ENCODE data around the gene IL23R. TPM values are rescaled to one million over a fixed set of nuclear protein-coding genes. Genes with fewer than 3 reads are reported as not detected.
A peak's percentile ranks its signal among the peaks of the same experiment; 100 is the strongest.

The IL23R gene
- total RNA-seq, 2 experiments from 2014 or later = 7.1 to 9.3 TPM

DNA sequence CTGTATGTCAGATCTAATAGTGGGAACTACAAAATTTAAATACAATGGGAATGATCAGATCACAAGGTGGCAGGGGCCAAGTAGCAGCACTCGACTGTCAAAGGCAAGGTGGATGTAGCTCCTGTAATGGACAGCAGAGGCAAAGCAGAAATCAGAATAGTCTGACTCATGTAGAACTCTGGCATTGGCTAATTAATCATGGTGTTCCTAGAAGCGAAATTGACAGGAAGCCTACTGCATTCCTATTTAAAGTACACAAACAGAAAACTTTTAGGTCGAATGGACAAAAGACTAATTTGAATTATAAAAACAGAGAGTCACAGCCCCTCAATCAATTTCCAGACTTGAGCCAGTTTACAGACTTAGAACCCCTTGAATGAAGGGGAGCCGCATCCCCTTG is 124.0 kb downstream of the IL23R start:
- peaks cover 5% of the 10 kb centered on the region for H3K27me3 Mint-ChIP-seq
- no peak overlapping the region for H3K27ac Mint-ChIP-seq
- ChIA-PET CTCF (interaction anchor here (1.4 kb wide), 1 partner anchor 8 kb away, joined by 5 read pairs; no protein-coding TSS in a partner anchor), POLR2A (no interaction called here)
- H3K36me3 Mint-ChIP-seq (ENCODE audit: low read depth) = peaks cover 4% of the 10 kb centered on the region
- no peak for ATAC-seq
- no peak for DNase-seq
- intact Hi-C loops (cut with DNase I, micrococcal nuclease) = no loop called here
- H3K4me3 Mint-ChIP-seq = no peak overlapping the region
- H3K4me1 Mint-ChIP-seq = peaks cover 42% of the 10 kb centered on the region
- H3K9me3 Mint-ChIP-seq (ENCODE audit: low read depth) = peaks cover 6% of the 10 kb centered on the region

DNA sequence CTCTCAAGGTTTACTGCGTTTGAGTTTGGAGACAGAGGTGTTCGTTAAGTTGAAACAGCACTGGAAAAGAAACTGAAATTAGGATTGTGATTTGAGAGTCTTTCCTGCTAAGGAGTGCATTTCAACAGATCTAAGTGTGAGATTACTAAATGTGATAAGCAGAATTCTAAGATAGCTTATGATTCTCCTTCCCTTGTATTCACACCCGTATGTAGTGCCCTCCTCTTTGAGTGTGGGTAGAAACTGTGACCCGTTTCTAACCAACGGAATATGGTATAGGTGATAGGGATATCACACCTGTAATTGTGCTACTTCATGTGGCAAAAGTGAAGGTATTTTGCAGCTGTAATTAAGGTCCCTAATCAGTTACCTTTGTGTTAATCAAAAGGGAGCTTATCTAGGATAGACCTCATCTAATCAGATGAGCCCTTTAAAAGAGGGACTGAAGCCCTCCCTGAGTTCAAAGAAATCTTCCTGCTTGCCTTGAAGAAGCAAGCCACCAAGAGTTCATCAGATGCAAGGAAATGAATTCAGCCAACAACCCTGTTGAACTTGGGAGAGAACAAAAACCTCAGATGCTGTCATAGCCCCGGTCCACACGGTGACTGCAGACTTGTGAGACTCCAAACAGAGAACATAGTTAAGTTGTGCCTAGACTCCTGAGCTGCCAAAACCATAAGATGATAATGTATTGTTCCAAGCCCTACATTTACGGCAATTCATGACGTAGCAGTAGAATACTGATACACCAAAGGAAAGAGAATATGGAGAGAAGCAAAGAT is 128.8 kb downstream of the IL23R start:
- Mint-ChIP-seq H3K4me3 (no peak overlapping the region), H3K9me3 (ENCODE audit: low read depth) (peaks cover 1% of the 10 kb centered on the region), H3K4me1 (peaks cover 17% of the 10 kb centered on the region), H3K36me3 (ENCODE audit: low read depth) (no peaks in the 10 kb centered on the region), H3K27ac (peak overlapping the region; percentile 33), H3K27me3 (peaks cover 9% of the 10 kb centered on the region)
- ChIA-PET CTCF (interaction anchor here (0.7 to 1.8 kb wide), 7 partner anchors 8 to 206 kb away, joined by 3 to 6 read pairs (median 5); no protein-coding TSS in a partner anchor), POLR2A (interaction anchor here (0.6 kb wide), 3 partner anchors 62 to 361 kb away, joined by 3 to 5 read pairs (median 3); no protein-coding TSS in a partner anchor)
- intact Hi-C loops (cut with DNase I, micrococcal nuclease) = no loop called here
- DNase-seq (peak; percentile 40), ATAC-seq (peak; percentile 79)

DNA sequence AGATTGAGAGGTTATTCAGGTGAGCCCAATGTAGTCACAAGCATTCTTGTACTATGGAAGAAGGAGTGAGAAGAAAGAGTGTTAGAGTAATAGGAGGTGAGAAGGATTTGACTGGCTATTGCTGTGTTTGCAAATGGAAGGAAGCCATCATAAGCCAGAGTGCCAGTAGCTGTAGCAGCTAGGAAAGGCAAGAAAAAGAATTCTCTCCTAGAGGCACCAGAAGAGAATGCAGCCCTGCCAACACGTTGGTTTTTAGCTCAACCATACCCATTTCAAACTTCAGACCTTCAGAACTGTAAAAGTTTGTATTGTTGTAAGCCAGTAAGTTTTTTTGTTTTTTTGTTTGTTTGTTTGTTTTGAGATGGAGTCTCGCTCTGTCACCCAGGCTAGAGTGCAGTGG is 132.5 kb downstream of the IL23R start:
- Mint-ChIP-seq H3K4me1 (peaks cover 25% of the 10 kb centered on the region), H3K27ac (no peak overlapping the region), H3K27me3 (peaks cover 7% of the 10 kb centered on the region), H3K36me3 (ENCODE audit: low read depth) (no peaks in the 10 kb centered on the region), H3K4me3 (no peak overlapping the region), H3K9me3 (ENCODE audit: low read depth) (no peaks in the 10 kb centered on the region)
- intact Hi-C loops (cut with DNase I, micrococcal nuclease) = no loop called here
- POLR2A ChIA-PET = interaction anchor here (0.7 kb wide), 1 partner anchor 567 kb away, joined by 3 read pairs; no protein-coding TSS in a partner anchor
- CTCF ChIA-PET = interaction anchor here (0.6 to 1.5 kb wide), 4 partner anchors 9 to 101 kb away, joined by 3 to 5 read pairs (median 3); no protein-coding TSS in a partner anchor
- ATAC-seq = peak; percentile 33
- DNase-seq = no peak

DNA sequence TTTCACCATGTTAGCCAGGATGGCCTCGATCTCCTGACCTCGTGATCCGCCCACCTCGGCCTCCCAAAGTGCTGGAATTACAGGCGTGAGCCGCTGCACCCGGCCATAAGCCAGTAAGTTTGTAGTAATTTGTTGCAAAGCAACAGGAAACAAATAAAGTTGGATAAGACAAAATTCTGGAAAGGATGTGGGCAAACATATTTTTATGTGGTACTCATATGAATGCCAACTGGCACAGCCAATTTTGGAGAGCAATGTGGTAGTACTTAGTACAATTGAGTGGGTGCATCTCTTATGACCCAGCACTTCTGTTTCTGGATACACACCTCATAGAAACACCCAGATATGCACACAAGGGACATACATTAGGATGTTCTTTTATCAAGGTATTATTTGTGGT is 133.0 kb downstream of the IL23R start:
- POLR2A ChIA-PET = interaction anchor here (0.7 kb wide), 1 partner anchor 567 kb away, joined by 3 read pairs; no protein-coding TSS in a partner anchor
- H3K27ac Mint-ChIP-seq = no peak overlapping the region

DNA sequence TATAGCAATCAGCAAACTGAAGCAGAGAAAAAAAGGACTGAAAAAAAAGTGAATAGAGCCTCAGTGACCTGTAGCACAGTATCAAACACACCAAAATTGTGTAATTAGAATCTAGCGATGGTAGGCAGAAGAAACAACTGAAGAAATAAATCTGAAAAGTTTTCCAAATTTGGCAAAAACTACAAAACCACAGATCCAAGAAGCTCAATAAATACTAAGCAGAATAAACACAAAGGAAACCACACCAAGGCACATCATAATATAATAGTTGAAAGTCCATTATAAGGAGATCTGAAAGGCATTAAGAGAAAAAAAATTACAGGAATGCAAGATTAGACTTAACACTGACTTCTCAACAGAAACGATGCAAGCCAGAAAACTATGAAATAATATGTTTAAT is 134.3 kb downstream of the IL23R start:
- Mint-ChIP-seq H3K27me3 (peaks cover 6% of the 10 kb centered on the region), H3K36me3 (ENCODE audit: low read depth) (no peaks in the 10 kb centered on the region), H3K4me3 (no peak overlapping the region), H3K9me3 (ENCODE audit: low read depth) (no peaks in the 10 kb centered on the region), H3K4me1 (peaks cover 21% of the 10 kb centered on the region), H3K27ac (no peak overlapping the region)
- CTCF ChIA-PET = interaction anchor here (0.6 to 1.3 kb wide), 3 partner anchors 30 to 134 kb away, joined by 3 to 4 read pairs (median 4); no protein-coding TSS in a partner anchor
- ATAC-seq (no peak), DNase-seq (no peak)
- POLR2A ChIA-PET = interaction anchor here (0.6 kb wide), 1 partner anchor 226 kb away, joined by 3 read pairs; no protein-coding TSS in a partner anchor
- intact Hi-C loops (cut with DNase I, micrococcal nuclease) = loop anchor here in 1 of 2 experiments (10.0 kb wide), 1 partner anchor 384 kb away; the partner anchor contains the start of gene GADD45A

More for the DNA sequence above, 133.0 kb downstream of the IL23R start:
- intact Hi-C loops (cut with DNase I, micrococcal nuclease) = no loop called here
- DNase-seq (no peak), ATAC-seq (no peak)
- Mint-ChIP-seq H3K27me3 (peaks cover 6% of the 10 kb centered on the region), H3K4me3 (no peak overlapping the region), H3K4me1 (peaks cover 29% of the 10 kb centered on the region), H3K36me3 (ENCODE audit: low read depth) (no peaks in the 10 kb centered on the region), H3K9me3 (ENCODE audit: low read depth) (no peaks in the 10 kb centered on the region)
- CTCF ChIA-PET = no interaction called here

DNA sequence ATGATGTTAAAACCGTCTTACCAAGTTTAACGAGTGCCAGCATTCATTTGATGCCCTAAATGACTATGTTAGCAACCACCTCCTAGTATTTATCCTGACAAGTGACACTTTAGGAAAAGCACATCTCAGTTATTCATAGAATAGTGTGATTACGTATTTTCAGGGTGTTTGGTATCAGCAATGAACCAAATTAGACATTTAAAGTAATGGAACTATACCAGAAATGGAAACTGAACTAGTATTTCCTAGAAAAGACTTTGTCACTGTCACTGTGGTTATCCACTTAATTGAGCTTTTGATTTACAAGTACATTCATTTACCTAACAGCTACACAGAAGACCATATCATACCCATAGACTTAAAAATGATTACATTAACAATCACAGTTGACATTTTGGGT is 137.8 kb downstream of the IL23R start:
- ATAC-seq = peak; percentile 56
- peaks cover 2% of the 10 kb centered on the region for H3K27me3 Mint-ChIP-seq
- H3K4me3 Mint-ChIP-seq = no peak overlapping the region
- CTCF ChIA-PET = interaction anchor here (1.0 to 2.6 kb wide), 5 partner anchors 10 to 132 kb away, joined by 3 to 6 read pairs (median 4); no protein-coding TSS in a partner anchor
- H3K36me3 Mint-ChIP-seq (ENCODE audit: low read depth) = peaks cover 9% of the 10 kb centered on the region
- intact Hi-C loops (cut with DNase I, micrococcal nuclease) = loop anchor here (1.0 to 10.0 kb wide), 7 partner anchors 17 to 381 kb away; partner anchors contain the start of gene GADD45A (in 1 of the 2)
- POLR2A ChIA-PET = interaction anchor here (0.5 to 1.0 kb wide), 4 partner anchors 29 to 114 kb away, joined by 5 to 16 read pairs (median 6); no protein-coding TSS in a partner anchor
- no peak for DNase-seq
- no peaks in the 10 kb centered on the region for H3K9me3 Mint-ChIP-seq (ENCODE audit: low read depth)
- H3K4me1 Mint-ChIP-seq = peaks cover 25% of the 10 kb centered on the region
- peak overlapping the region; percentile 75 for H3K27ac Mint-ChIP-seq

DNA sequence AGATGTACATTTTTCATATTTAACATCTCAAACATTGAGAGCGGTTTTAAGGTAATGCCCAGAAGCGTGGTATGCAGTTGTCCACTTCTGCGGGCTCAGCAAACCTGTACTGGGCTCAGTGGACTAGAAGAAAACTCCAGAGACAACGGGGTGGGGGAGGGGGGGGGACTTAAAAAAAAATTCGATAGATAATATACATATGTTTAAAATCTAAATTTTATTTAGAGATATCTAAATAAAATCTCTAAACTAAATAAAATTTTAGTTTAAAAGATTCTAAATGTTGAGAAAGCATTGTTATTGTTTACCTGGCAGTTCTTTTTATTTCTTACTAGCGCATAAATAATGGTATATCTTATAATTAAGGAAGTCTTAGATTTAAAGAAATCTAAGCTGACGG is 140.3 kb downstream of the IL23R start:
- intact Hi-C loops (cut with DNase I, micrococcal nuclease) = loop anchor here in 1 of 2 experiments (10.0 kb wide), 1 partner anchor 378 kb away; the partner anchor contains the start of gene GADD45A
- POLR2A ChIA-PET = interaction anchor here (0.5 to 1.4 kb wide), 3 partner anchors 19 to 32 kb away, joined by 6 to 7 read pairs (median 6); no protein-coding TSS in a partner anchor

DNA sequence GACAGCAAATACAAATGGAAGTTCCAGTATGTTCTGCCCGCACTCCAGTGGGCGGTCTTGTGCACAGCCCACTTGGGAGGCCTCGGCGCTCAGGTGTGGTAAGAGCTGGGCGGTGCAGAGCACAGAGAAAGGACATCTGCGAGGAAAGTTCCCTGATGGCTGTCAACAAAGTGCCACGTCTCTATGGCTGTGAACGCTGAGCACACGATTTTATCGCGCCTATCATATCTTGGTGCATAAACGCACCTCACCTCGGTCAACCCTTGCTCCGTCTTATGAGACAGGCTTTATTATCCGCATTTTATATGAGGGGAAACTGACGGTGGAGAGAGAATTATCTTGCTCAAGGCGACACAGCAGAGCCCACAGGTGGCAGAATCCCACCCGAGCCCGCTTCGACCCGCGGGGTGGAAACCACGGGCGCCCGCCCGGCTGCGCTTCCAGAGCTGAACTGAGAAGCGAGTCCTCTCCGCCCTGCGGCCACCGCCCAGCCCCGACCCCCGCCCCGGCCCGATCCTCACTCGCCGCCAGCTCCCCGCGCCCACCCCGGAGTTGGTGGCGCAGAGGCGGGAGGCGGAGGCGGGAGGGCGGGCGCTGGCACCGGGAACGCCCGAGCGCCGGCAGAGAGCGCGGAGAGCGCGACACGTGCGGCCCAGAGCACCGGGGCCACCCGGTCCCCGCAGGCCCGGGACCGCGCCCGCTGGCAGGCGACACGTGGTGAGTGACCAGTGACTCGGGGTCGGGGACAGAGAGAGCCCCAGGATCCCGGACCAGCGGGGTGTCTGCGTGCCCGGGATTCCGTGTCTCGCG is 141.2 kb downstream of the IL23R start, which contains the start of gene IL12RB2:
TSS of gene IL12RB2 (plus strand) at position 623 of the 810 bp plus-strand sequence. CDS start 12,496 bp downstream, outside the sequence.
- ATAC-seq (peak; percentile 77), DNase-seq (peak; percentile 77)
- intact Hi-C loops (cut with DNase I, micrococcal nuclease) = loop anchor here in 1 of 2 experiments (1.0 to 10.0 kb wide), 2 partner anchors 32 to 377 kb away; partner anchors contain the start of gene GADD45A
- no peaks in the 10 kb centered on the region for H3K9me3 Mint-ChIP-seq (ENCODE audit: low read depth)
- H3K4me3 Mint-ChIP-seq = peak within 1 kb of the TSS; percentile 83
- H3K4me1 Mint-ChIP-seq = peaks cover 48% of the 10 kb centered on the region
- POLR2A ChIA-PET = interaction anchor here (0.5 to 1.4 kb wide), 4 partner anchors 18 to 133 kb away, joined by 4 to 7 read pairs (median 6); no protein-coding TSS in a partner anchor
- CTCF ChIA-PET = interaction anchor here (0.6 to 1.5 kb wide), 4 partner anchors 32 to 93 kb away, joined by 3 to 7 read pairs (median 4); no protein-coding TSS in a partner anchor
- H3K36me3 Mint-ChIP-seq (ENCODE audit: low read depth) = peaks cover 40% of the 10 kb centered on the region
- peak within 1 kb of the TSS; percentile 90 for H3K27ac Mint-ChIP-seq
- H3K27me3 Mint-ChIP-seq = no peaks in the 10 kb centered on the region

More for the DNA sequence above, 140.3 kb downstream of the IL23R start:
- Mint-ChIP-seq H3K4me1 (peaks cover 42% of the 10 kb centered on the region), H3K36me3 (ENCODE audit: low read depth) (peaks cover 31% of the 10 kb centered on the region), H3K4me3 (peak overlapping the region; percentile 83), H3K9me3 (ENCODE audit: low read depth) (no peaks in the 10 kb centered on the region), H3K27ac (peak overlapping the region; percentile 51), H3K27me3 (no peaks in the 10 kb centered on the region)
- CTCF ChIA-PET = interaction anchor here (0.6 to 1.5 kb wide), 2 partner anchors 33 to 93 kb away, joined by 4 to 7 read pairs; no protein-coding TSS in a partner anchor
- DNase-seq (no peak), ATAC-seq (no peak)

DNA sequence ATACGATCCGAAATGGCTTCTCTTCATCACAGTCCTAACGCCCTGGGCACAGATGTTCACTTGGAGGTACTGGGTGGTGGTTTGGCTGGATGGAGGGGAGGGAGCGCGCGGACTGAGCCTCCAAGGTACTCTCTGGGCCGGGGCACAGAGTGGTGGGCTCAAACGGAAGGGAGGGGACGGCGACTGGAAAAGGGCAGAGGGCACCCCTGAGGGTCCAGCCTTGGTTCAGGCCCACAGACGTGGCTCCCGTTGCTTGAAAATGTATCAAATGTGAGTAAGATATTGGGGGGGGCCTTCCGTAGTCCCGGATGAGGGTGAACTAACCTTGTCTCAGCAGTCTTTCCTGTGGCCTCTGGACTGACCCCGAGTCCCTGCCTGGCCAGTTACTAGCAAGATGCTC is 141.9 kb downstream of the IL23R start:
- Mint-ChIP-seq H3K9me3 (ENCODE audit: low read depth) (no peaks in the 10 kb centered on the region), H3K4me1 (peaks cover 50% of the 10 kb centered on the region), H3K27me3 (no peaks in the 10 kb centered on the region), H3K36me3 (ENCODE audit: low read depth) (peaks cover 46% of the 10 kb centered on the region), H3K4me3 (peak overlapping the region; percentile 83), H3K27ac (peak overlapping the region; percentile 88)
- POLR2A ChIA-PET = interaction anchor here (1.4 kb wide), 2 partner anchors 25 to 33 kb away, joined by 6 to 7 read pairs; no protein-coding TSS in a partner anchor
- CTCF ChIA-PET = interaction anchor here (0.6 to 1.5 kb wide), 3 partner anchors 9 to 34 kb away, joined by 3 to 7 read pairs (median 5); no protein-coding TSS in a partner anchor
- ATAC-seq (peak; percentile 4), DNase-seq (peak; percentile 38)
- intact Hi-C loops (cut with DNase I, micrococcal nuclease) = loop anchor here in 1 of 2 experiments (10.0 kb wide), 1 partner anchor 377 kb away; the partner anchor contains the start of gene GADD45A

Measured in activated CD4-positive, alpha-beta T cell treated with anti-CD3 and anti-CD28 coated beads for 36 hours (primary cell).